H1 (cell line): ENCODE results near the gene CKM. TPM values are rescaled to one million over a fixed set of nuclear protein-coding genes. Genes with fewer than 3 reads are reported as not detected.

Experiments
- CREB1 ChIP-seq: IDR thresholded peaks from 2 replicates; pipeline ENCODE4 v1.6.1; 2012; ENCODE audit warnings: inconsistent platforms
- HDAC2 ChIP-seq, 2 experiments: fragments of 300-600 bp in 1 of 2; sonication (generic) in 1 of 2; IDR thresholded peaks; 2 replicates each; pipeline ENCODE4 v1.6.1; 2011 to 2012; ENCODE audit warnings: low read depth in 2 of 2, low read length in 2 of 2, mild to moderate bottlenecking in 2 of 2, moderate library complexity in 2 of 2, borderline replicate concordance in 1 of 2, inconsistent platforms in 1 of 2
- HDAC6 ChIP-seq: IDR thresholded peaks from one replicate; pipeline ENCODE4 v1.7.1; 2012; ENCODE audit warnings: low read depth, mild to moderate bottlenecking, inconsistent platforms, low read length, moderate library complexity
- RBBP5 ChIP-seq: IDR thresholded peaks from 2 replicates; pipeline ENCODE4 v1.7.1; 2012; ENCODE audit warnings: low read depth, mild to moderate bottlenecking, inconsistent platforms, low read length, moderate library complexity, borderline replicate concordance
- RNF2 ChIP-seq: fragments of 200-900, 300-1000 bp; sonication (generic); IDR thresholded peaks from 2 replicates; pipeline ENCODE4 v1.7.1; 2016; ENCODE audit warnings: borderline replicate concordance, low read depth, mild to moderate bottlenecking, antibody characterized with exemption, low read length; ENCODE audit not compliant: poor library complexity, severe bottlenecking; ENCODE audit errors: missing control alignments
- ZNF274 ChIP-seq: IDR thresholded peaks from 2 replicates; pipeline ENCODE4 v1.7.0; 2012; ENCODE audit warnings: low read length, borderline replicate concordance; ENCODE audit errors: extremely low read depth
- polyA plus RNA-seq, 7 experiments: library from polyadenylated mRNA; depleted of rRNA in 3 of 7; stranded (reverse) in 5 of 7; unstranded in 2 of 7; fragments of >200 nt in 5 of 7; fragments of 200-250 nt in 2 of 7; gene quantifications; 1 replicate in 5 of 7; 2 replicates in 1 of 7; 4 replicates in 1 of 7; pipeline versions ENCODE4 v1.2.1 to v1.2.3, GENCODE V29; 2011 to 2013; ENCODE audit warnings: missing spikeins in 2 of 7, mixed read lengths in 2 of 7
- total RNA-seq: library from RNA; stranded (reverse); fragmentation: NEBNext Ultra II Directional; extraction: Animal tissue kit (Norgen Biotek cat#: 25700); gene quantifications from 2 replicates; pipeline ENCODE4 v1.2.1, GENCODE V29; 2021

Gene CKM
- total and polyA plus RNA-seq, 2 of the 8 experiments (the other 6 are each of a cell fraction or from before 2014, with no cell fraction given) = 0.08 TPM; not detected in 1

DNA sequence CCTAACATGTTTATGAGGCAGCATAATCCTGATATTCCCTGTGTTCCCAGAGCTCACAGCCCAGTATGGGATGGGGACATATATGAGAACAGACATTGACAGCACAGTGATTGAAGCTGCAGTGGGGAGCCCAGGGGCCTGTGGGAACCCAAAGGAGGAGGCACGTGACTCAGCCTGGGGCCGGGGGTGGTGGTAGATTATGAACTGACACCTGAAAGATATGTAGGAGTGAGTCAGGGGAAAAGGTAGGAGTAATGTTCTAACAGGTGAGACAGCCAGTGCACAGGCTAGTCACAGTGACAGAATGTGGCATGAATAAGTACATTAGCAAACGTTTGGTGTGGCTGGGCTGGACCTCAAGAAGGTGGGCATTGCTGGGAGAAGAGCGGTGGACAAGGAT lies 29.0 kb downstream of the CKM start (continued):
- TF ChIP-seq RNF2 (no peak), CREB1 (no peak), RBBP5 (no peak), ZNF274 (no peak), HDAC6 (no peak), HDAC2 (IDR thresholded peaks at IDR 0.05; ENCODE audit: borderline replicate concordance in 1 of 2, low read depth in 2 of 2, low read length in 2 of 2) (no peak)
